HG03565 (cell line): Measurements from ENCODE around the gene SNRNP200.
"Not testable (repeated sequence)": the region's sequence is repeated elsewhere in the genome, so short reads cannot be mapped to it uniquely, and the experiment has no call there.

Experiments used
- ATAC-seq: cut with Tn5 transposase; IDR thresholded peaks from one replicate; pipeline ENCODE4 v1.9.1; 2021; ENCODE audit warnings: mild to moderate bottlenecking, moderate library complexity; ENCODE audit not compliant: unreplicated experiment

SNRNP200 gene

DNA sequence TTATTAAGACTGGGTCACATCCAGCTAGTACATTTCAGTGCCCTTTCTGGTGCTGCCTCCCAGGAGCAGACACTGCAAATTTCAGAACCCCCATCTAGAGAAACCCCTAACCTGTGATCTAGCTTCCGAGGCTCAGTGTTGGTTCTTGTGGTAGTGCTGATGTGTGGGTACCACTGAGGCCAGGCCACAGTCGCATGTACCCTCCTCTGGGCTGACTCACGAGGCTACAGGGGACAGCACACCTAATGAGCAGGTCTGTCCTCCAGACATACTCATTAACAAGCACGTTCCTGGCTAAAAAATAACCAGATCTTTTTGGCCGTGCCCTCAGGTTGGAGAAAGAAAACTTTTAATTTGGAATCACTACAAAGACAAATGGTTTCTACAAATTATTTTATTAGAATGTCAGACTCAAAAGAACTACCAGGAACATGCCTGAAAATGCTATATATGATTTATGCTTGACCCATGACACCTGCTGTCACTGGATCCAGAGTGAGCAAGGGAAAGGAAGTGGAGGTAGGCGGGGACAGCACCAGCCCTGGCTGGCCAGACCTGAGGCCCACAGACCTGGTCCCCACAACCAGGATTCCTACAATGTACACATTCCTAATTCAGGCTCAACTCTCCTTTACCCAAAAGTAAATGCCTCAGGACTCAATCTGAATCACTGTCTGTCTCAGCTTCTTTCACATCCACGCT, 30.8 kb downstream of the SNRNP200 start:
- no peak for ATAC-seq

DNA sequence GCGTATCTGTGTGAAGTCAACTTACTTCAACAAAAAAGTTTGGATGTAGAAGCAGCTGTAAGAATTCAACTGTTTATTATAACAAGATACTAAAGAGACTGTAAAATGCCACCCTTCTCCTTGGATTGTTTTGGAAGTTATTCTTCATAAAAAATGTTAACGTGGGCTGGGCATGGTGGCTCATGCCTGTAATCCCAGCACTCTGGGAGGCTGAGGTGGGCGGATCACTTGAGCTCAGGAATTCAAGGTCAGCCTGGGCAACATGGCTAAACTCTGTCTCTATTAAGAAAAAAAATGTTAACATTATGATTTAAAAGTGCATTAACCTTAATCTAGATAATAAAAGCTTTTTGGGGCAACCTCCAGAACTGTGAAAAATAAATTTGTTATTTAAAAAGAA, 31.6 kb downstream of the SNRNP200 start:
- no peak for ATAC-seq

DNA sequence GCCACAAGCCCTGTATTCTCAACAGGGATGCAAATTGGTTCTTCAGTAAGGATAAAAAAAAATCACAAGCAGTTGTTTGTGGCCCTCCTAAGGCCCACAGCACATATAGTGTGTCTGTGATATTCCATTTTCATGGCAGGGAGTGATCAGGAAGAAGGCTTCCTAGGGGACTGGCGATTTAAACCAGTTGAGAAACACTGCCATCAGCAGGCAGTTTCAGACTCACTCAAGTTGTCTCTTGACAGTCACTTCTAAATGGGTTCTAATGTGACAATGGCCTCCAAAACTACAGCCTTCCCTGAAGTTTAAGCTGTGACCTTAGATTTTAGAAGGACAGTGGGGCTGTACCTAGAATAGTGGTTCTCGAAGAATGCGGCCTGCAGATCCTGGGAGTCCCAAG, 33.4 kb downstream of the SNRNP200 start:
- no peak for ATAC-seq

DNA sequence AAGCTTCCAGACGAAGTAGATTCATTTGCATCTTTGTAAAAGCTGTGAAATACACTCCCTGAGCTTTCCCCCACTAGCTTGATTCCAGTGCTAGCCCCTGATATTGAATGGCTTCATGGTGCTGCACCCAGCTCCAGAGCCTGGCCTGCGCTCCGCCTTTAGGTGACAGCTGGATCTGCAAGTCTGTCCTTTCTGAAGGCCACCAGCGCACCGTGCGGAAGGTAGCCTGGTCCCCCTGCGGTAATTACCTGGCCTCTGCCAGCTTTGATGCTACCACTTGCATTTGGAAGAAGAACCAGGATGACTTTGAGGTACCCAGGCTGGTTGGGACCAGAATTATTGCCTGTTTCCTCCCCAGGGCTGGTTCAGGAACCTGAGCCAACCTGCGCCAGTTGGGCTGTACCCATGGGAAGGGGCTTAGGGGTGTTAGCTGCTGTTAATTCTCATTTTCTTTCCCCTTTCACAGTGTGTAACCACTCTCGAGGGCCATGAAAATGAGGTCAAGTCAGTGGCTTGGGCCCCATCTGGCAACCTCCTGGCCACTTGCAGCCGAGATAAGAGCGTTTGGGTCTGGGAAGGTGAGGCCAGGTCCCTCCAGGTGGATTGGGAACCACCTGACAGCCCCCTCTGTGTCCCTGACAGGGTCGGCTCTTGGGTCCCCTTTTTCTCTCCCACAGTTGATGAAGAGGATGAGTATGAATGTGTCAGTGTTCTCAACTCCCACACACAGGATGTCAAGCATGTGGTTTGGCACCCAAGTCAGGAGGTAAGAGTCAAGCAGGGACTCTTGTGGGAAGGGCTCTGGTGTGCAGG, 38.0 kb downstream of the SNRNP200 start:
- no peak for ATAC-seq

DNA sequence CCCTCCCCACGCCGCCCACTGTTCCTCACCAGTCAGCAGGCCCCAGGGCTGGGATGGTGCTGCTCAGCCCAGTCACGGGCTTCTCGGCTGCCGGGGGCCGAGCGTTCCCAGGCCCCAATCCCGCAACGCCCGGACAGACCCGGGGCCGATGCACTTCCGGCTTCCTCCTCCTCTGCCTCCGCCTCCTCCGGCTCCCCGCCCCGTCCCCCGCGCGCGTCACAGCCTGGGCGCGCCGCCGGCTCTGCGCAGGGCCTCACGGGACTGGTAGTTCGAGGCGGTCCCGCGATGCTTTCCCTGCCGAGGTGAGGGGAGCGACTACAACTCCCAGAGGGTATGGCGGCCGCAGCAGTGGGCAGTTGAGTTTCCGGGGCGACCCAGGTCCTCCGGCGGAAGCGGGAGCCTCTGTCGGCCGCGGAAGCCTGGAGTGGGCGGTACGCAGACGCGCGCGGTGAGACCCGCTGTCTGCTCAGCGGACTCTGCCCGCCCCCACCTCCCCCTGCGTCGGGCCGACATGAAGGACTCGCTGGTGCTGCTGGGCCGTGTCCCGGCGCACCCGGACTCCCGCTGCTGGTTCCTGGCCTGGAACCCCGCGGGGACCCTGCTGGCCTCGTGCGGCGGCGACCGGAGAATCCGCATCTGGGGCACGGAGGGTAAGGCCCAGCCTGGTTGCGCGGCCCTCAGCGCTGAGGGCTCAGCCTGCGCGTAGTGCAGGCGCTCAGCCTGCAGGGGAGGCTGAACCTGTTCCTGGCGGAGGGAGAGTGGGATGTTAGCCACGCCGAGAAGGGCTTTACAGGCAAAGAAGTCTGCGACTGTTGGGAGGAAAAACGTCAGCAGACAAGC, 39.3 kb downstream of the SNRNP200 start, which contains the start of the genes CIAO1 and TMEM127:
TSS of gene CIAO1 (plus strand) at position 386 of the 840 bp plus-strand sequence. CDS start at position 512, 126 bp downstream.
TSS of gene TMEM127 (minus strand) at position 158 of the 840 bp plus-strand sequence. CDS start 616 bp downstream, outside the sequence.
- ATAC-seq, result peak; percentile 85

DNA sequence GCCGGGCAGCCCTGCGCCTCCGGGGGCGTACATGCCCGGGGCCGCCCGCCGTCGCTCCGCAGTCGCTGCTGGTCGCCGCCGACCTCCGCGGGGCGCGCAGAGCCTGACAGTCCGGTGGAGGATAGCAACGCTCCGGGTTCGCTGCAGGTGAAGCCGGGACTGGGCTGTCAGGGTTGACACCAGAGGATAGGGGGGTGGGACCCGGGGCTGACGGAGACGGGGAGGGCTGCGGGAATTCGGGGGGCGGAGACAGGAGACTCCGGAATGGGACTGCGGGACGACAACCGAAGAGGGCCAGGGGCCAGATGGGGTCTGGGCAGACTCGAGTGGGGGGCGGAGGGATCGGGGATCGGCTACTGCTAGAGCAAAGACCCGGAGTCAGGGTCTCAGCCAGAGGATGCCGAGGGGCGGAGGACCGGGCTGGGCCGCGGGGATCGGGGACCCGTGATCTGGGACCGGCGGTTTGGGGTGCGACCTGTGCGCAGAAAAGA, 40.0 kb downstream of the SNRNP200 start:
- peak; percentile 5 for ATAC-seq

DNA sequence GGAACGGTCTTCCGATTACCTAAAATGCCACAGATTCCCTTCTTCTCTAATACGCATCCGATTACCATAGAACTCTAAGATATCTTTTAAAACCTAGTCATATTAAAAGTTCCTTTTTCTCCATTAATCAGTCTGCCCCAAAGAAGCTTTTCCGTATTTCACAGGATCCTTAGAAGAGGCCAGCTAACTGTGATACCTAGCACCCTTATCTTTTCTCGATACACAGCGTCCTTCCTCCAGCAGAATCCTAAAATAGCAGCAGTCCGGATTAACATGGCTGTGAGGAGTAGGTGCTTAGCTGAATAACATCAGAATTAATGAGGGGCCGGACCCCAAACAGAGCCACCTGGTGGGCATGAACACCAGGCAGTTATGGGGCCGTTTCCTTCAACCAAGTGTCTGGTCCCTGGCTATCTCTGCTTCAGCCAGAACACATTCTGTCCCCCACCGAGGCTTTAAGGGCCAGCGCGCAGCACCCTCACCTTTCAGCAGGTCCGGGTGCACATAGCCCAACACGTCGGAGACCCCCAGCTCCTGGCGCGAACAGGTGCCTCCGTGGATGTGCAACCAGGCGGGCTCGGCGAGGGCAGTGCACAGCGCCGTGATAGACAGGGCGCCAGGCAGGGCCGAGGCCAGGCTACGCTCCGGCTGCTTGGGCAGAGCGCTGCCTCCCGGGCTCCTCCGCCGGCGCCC, 40.5 kb downstream of the SNRNP200 start:
- ATAC-seq, result peak; percentile 2

DNA sequence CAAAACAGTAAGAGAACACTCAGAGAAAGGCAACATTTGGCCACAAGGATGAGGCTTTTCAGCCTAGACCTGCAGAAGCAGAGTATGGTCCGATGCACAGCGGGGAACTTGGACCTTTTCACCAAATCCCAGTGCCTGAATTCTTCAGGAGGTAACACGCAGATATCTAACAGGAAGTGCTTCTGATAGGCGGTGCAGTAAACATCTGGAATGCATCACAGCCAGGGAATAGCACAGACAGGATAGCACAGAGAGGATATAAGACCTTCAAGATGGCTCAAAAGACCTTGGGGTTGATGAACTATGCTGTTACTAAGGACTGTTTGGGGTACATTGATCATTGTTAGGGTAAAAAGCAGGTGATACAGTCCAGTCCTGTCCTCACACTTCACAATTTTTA, 41.3 kb downstream of the SNRNP200 start:
- no peak for ATAC-seq

DNA sequence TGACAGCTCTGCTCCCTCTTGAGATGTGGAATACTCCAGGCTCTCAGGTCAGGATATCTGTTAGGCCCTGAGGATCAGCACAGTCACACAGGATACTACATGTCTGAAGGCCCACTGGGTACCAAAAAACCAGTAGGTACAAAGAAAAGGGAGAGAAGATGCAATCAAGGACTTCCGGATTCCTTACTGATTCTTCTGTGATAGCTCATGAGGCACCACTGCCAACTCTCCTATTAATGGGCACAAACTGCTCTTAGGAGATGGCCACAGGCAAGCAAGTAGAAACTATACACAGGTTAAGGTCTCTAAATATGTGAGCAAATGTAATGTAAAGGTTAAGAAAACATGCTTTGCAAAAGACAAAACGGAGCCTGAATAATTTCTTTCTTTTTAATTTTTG, 43.0 kb downstream of the SNRNP200 start:
- no peak for ATAC-seq

DNA sequence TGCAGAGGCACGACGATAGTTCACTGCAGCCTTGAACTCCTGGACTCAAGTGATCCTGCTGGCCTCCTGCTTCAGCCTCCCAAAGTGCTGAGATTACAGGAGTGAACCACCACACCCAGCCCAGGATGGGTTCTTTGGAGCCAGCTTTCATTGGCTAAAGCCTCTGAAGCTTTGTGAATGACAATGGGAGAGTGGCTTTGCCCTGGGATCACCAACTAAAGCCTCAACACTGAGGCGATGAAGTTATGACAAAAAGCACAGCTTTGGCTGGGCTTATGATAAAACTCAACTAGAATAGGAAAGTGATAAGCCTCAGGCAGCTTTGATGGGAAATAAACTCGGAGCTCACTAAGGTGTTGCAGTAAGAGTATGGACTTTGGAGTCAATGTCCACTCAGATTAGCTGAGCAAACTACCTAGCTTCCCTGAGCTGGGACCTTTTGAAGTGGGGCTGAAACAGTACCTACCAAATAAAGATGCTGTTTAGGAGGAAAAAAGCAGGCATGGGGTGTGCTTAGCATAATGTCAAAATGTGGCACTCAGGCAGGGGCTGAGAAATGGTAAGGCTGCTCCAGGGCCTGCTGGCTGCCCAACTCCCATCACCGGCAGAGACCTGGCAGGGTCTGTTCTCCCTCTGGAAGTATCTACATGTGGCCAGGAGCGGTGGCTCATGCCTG, 43.9 kb downstream of the SNRNP200 start:
- ATAC-seq, result no peak

DNA sequence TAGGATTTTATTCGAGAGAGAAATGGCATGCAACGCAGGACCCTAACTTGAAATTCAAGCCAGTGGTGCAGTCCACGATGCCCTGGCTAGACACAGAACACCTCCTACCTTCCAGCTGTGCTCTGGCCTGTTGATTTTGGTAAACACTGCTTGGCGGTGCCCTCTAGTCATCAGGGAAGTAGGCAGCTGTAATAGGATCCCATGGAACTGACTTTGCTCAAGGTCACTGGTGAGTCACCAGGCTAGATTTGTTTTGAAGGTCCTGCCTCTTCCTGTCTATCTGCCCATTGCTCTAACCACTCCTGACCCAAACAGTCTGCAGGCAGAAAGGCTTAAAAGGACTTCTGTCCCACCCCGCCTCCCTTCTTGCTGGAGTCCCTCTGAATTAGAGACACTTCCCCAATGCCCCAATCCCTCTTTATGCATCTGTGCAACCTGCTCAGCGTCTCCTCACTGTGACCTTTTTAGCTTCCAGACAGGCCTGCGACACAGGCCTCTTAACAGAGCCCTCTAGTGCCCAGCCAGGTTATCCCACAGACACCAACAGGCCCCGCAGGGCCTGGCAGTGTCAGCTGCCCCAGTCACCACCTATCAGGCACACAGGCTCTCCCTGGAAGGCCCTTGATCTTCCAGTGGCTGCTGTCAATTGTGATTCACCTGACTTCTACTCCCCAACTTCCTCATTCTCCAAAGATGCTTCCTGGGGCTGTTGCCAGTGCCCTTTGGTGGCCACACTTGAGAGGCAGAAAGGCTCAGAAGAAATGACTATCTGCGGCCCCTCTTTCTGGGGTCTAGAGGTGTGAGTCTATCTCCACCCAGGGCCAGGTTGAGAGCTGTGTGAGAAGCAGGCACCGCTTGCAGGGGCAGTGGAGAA, 44.7 kb downstream of the SNRNP200 start:
- ATAC-seq, result no peak

DNA sequence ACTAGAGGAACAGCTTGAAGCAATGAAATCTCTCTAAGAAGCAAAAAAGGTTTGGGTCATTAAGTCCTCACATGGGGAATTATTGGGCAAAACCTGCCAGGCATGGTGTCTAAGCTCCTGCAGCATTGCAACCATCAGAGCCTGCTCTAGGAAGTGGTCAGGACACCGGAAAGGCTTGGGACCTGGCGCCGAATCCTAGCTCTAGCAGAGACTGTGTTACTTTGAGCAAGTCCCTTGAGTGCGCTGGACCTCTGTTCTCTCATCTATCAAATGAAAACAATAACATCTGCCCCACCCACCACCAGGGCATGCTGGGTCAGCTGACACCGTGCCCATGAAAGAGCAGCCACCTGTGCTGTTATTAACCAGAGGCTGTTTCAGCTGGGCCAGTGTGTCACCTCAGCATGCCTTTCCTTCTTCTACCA, 45.8 kb downstream of the SNRNP200 start:
- ATAC-seq, result no peak

DNA sequence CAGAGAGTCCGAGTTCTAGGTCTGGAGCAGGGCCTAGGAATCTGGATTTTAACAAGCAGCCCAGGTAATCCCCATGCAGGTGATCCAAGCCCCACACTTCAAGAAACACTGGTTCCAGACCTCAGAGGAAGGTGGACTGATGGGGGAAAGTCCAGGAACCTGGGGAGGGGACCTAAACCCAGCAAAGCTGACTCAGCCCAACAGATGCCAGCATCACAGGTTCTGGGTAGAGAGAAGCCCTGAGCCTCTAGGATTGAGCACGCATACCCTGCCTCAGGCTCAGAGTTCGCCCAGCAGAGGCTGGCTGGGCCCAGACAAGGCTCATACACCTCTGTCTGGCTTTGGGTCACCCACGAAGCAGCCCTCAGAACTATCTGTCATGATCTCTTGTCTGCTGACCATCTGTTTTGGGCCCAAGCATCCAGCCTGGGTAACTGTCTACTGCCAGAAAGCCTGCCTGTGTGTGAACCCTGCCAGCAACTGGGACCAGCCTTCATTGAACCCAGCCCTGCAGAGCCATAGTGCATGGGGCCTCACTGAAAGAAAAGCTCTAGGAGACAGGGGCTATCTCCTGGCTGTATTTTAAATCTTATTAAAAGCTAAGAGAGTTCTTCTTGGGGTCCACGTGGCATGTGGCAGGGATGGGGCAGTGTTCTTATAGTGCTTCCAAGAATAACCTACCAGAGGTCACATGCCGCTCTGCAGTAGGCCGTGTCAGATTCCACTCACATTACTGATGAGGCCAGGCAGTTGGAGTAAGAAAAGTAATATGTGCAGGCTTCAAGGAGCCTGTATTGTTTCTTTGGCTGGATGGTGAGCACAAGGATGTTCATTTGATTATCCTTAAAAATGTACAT, 47.0 kb downstream of the SNRNP200 start:
- no peak for ATAC-seq

DNA sequence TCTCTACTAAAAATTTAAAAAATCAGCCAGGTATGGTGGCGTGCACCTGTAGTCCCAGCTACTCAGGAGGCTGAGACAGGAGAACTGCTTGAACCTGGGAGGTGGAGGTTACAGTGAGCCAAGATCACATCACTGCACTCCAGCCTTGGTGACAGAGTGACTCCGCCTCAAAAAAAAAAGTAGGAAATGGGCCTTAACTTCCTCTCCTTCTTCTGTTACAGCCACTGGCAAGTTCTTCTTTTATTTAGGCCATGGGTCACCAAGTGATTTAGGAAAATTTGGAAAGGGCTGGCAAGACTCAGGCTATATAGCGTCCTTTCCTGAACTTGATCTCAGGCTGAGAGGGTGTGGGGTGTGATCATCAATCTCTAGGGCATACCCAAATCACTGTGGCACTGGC, 47.6 kb downstream of the SNRNP200 start:
- not testable (repeated sequence) for ATAC-seq

DNA sequence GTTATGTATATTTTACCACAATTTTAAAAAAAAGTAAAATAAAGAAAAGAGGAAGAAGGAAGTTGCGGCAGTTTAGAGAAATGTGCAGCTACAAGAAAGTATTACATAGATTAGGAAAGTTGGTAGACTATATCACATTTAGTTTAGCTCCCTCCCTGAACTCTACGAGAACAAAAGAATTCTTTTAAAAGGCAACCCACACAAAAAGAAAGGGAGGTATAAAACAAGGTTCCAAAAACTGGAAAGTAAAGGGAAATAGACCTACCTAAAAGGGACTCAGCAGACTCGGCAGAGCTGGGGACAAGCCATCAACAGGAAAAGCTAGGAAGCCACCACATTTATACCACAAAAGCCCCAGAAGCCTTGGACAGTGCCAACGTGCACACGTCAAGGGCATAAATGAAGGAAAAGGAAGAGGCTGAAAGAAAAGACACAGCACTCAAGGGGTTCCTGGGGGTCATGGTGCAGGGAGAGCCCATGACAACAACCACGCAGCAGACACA, 48.7 kb downstream of the SNRNP200 start:
- ATAC-seq, result no peak

DNA sequence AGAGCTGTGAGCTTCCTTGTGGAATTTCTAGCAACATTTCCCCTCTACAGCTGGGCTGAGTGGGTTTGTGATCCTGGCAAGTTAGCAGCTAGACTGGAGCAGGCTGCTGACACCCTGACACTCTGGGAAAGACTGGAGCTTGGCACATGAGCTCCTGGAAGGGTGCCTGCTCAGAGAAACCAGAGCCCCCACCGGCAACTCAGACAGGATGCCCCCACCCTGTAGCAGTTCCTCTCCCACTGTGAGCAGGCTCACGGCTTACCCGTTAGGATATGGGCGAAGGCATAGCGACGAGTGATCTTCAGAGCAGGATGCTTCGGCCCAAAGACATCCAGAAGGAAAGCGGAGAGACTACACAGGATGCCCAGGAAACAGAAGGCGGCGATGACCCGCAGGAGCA, 50.8 kb downstream of the SNRNP200 start:
- ATAC-seq, result no peak

DNA sequence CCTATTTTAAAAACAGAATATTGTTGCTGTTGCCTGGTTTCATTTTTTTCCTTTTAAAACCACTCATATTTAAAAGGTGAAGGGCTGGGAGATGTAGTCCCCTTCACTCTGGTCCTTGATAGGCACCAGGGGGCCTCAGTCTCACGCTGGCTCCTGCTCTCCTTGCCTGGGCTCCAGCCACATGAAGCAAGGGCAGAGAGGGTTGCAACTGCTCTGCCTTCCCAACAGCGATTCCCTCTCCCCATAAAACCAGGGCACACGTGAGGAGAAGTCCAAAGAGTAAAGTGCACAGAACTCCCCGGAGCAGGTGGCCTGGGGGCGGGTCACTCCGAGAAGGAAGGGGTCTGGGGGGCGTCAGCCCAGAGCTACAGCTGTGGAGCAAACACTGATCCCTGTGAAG, 52.3 kb downstream of the SNRNP200 start:
- ATAC-seq, result no peak

DNA sequence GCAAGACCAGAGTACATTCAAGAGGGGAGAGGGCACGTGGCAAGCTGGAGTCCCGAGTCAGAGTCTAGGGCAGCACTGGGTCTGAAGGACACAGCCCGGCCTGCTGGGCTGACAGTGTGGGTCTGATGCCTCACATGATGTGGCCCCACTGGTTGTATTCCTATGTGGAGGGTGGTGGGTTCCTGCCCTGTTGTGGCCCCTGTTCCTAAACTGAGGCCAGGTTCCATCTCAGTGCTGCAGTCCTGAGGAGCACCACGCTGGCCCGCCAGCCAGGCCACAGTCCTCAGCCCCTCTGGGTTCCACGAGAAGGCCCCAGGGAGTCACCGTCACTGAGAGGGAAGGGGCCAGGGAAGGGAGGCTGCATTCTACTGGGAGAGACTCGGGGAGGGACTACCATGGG, 52.8 kb downstream of the SNRNP200 start:
- no peak for ATAC-seq
